ENCODE data around the gene MRPL3.
"Not testable (repeated sequence)": the region's sequence is repeated elsewhere in the genome, so short reads cannot be mapped to it uniquely, and the experiment has no call there.

The MRPL3 gene

DNA sequence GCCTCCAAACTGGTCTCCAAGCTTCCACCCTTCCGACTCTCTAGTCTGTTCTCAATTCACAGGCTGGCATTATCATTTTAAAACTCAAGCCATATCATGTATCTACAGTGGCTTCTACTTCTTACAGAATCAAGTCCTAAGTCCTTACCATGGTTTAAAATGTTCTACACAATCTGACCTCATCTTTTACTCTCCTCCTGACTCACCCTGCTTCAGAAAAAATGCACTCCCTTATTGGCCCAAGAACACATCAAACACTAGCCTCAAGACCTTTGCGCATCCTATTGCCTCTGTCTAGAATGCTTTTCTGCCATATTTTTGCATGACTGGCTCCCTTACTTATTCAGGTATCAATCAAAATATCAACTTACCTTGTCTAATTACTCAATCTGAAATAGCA, 11.0 kb downstream of the MRPL3 start:
- DNase-seq, result no peak

DNA sequence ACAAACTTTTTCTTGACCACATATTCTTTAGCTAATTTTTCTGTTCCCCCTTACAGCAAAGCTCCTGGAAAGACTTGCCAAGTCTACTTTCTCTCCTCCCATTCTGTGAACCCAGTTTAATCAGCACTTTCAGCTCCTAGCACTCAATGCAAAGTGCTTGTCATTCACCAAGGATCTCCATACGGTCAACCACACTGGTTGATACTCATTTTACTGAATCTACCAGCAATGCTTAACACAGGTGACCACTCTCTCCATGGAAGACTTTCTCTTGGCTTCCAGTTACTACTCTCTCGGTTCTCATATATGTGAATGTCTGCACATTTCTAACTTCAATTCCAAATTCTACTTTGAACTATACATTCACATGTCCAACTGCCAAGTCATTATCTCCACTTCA, 11.7 kb downstream of the MRPL3 start:
- DNase-seq, result no peak

DNA sequence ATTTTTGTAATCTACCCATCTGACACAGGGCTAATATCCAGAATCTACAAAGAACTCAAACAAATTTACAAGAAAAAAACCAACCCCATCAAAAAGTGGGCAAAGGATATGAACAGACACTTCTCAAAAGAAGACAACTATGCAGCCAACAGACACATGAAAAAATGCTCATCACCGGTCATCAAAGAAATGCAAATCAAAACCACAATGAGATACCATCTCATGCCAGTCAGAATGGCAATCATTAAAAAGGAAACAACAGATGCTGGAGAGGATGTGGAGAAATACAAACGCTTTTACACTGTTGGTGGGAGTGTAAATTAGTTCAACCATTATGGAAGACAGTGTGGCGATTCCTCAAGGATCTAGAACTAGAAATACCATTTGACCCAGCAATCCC, 16.2 kb downstream of the MRPL3 start:
- DNase-seq, result not testable (repeated sequence)

DNA sequence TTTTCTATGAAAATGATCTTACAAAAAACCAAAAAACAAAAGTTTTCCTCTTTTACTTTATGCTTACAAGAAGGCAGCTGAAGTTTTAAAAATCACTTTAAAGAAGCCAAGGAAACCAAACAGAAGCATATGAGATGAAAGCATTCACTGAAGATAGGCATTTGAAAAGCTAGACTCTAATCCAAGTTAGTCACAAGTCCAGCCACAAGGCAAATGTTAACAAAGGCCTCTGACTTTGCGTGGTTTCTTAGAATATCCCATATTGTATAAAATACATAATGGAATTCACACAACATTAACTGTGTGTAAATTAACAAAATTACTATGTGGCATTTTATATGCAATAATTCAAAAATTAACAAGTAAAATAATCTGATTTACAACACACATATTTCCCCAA, 17.7 kb downstream of the MRPL3 start:
- no peak for DNase-seq

DNA sequence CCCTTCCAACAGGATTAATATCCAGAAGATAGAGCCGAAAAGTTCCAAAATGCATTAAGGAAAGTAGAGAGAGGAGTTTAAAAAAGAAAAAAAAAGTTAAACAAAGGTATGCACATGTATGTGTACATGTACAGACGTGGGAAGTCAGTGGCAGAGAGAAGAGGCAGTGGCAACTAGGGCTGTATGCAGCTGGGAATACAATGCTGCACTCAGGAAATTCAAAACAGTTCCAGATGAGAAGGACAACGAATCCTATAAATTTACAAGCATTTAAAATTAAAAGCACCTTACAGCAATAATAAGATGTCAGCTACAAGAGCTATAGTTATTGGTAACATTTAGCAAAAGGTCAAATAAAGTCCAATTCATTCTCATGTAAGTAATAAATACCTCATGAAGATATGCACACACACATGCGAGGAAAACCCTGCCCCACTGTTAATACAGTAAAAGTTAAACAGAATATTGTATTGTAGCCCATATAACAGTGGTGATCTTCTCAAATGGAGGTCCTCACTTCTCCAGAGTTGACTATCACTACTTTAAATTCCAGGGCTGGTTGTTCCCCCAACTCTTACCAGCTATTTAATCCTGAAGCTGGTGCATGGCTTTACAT, 18.2 kb downstream of the MRPL3 start:
- DNase-seq, result no peak

DNA sequence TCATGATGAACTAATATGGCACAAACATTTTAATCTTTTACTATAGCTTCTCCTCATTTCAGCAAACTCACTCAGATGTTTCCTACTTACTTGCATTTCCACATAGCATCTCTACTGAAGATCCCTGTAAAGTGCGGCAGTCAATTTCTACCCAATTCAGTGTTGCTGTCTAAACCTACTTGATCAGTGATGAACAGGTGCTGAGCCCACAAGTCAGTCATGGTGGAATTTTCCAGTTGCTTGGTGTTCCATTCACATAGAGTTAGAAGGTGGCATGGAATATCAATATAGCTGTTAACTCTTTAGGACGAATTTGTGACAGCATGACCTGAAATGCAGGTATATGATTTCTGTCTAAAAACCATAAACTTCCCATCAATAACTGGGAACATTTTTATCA, 22.7 kb downstream of the MRPL3 start:
- DNase-seq, result no peak

DNA sequence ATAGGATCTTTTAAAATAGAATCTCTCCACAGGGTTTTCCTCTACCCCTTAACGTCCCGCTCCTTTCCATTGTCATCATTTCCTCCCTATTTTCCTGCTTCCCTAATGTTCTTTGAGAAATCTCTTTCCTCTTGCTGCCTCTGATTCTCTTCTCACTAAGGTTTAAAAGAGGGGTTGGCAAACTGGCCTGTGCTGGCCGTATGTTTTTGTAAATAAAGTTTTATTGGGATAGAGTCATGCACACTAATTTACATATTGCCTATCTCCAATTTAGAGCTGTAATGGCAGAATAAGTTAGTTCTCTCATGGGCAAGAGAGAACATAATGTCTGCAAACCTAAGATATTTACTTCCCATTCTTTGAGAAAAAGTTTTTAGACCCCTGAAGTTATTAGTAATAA, 25.0 kb downstream of the MRPL3 start:
- no peak for DNase-seq

DNA sequence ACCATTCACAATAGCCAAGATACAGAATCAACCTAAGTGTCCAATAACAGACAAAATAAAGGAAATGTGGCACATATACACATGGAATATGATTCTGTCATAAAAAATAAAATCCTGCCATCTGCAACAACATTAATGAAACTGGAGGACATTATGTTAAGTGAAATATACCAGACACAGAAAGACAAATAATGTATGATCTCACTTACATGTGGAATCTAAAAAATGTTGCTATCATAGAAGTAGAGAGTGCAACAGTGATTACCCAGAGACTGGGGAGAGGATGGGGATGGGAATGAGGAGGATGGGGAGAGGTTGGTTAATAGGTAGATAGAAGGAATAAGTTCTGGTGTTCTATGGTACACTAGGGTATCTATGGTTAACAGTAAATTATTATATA, 28.7 kb downstream of the MRPL3 start:
- DNase-seq, result no peak

DNA sequence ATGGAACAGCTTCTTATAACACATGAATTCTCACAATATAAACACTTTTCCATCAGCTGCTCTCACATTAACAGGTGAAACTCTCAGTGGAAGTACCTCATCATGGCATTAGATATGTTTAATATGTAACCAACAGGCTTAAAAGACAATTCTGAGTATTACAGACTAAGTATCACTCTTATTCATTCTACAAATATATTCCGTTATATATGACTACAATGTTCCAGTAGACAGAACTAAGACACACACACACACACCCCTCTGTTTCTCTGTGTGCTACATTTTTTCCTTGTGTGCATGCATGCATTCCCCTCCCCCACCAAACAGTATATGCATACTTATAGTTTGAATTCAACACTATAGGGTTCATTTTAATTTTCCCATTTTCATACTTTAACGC, 32.4 kb downstream of the MRPL3 start:
- peak; percentile 31 for DNase-seq

DNA sequence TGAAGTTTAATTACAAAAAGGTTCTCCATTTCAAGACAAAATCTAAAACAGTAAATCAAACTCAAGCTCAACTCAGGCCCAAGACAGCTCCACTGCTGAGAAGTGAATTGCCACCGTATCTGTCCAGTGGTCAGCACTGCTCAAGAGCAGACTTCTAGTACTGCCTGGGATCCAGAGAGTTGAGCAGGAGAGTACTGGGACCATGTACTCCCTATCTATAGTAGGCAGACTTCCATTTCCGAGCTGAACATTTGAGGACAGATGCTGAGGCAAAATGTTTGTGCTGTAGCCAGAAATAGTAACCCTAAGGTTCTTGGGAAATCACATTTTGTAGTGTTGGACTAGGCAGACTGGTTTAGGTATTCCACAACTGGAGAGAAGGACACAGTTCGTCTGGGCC, 44.1 kb downstream of the MRPL3 start:
- DNase-seq, result no peak

DNA sequence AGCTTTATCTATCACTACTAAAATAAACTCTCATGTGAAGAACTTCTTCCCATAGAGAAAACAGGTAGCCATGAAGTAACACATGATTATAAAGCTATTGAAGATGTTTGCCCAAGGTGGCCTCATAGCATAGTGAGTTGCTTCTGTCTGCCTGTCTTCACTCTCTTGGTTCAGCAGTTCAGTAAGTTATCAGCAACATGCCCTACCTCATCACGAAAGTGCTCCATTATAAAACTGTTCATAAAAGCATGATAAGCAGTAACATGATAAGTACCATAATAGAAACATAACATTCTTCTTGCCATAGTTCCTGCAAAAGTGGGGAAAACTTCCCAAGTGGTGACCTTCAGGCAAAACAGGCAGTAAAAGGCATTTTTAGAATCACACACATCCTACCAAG, 45.6 kb downstream of the MRPL3 start:
- no peak for DNase-seq

DNA sequence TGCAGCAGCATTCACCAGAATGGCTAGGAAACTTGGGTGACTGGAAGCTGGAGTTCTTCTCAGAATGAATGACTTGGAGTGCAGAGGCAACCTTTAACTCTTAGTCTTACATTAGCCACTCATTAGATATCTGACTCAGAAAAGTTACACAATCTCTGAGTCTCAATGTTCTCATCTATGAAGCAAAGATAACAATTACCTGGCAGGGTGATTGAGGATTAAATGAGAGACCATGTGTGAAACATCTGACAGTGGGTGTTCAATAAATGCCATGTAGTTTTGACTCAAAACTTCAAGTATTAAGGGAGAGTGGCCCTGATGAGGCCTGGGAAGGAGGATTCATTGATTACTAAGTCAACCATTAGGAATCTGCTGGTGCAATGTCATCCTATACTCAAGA, 48.3 kb downstream of the MRPL3 start:
- DNase-seq, result no peak

DNA sequence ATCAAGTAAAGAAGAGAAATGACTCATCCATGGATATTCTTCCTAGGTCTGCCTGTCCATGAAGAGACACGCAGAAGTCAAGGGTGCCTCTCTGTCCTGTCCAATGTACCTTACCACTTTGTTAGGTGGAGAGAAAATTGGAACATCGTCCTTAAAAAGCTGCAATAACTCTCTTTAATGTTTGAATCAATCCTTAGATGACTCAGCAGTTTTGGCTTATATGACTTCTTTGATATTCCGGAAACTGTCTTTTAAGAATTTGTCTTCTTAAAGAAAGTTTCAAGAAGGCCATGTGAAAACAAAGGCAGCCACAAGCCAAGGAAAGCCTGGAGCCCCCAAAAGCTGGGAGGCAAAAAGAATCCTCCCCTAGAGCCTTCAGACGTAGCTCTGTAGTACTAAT, 49.2 kb downstream of the MRPL3 start:
- no peak for DNase-seq

DNA sequence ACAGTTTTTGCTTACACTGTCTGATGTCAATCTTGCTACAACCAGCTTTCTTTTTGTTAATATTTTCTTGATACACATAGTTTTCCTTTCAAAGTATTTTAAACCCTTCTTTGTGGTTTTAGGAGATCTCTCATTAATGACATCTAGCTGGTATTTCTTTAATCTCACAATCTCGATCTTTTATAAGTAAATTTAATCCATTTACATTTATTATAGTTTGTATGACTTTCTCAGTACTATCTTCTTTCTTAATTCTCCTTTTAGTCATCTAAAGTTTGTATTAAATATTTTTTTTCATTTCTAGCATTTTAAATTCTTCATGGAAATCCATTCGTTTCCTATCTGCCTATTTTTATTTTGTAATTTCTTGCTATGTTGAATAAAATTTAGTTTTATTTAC, 55.4 kb downstream of the MRPL3 start:
- no peak for DNase-seq

DNA sequence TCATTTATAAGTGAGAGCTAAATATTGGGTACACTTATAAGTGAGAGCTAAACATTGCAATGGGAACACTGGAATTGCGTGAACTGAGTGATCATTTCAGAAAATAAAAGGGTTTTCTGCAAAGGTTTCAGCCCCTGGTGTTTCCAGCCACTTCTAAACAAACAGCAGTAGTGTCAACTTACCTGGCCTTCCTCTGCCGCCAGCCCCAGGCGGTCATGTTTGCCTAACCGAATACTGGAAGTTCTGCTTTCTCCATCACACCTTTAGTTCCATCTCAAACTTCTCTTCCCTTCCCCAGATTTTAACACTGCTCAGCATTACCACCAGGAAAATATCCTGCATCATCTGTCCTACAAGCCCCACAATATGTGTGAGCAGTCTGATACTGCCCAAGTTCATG, 58.6 kb downstream of the MRPL3 start:
- DNase-seq, result no peak

DNA sequence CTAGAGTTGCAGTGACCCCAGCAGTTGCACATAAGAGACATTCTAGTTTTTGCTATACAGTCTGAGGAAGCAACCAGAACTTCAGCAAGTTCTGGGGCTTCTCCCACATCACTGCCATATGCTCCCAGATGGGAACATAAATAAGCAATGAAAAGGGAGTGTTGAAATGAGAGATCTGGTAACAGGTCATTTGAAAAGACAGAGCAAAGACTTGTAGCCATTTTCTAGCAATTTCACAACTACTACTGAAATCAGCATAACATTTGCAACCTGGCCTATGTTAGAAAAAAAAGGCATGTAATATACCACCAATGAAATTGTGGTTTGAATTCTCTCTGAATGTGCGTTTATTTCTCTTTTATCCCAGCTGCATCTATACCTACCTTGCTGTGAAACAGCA, 63.7 kb downstream of the MRPL3 start:
- no peak for DNase-seq

DNA sequence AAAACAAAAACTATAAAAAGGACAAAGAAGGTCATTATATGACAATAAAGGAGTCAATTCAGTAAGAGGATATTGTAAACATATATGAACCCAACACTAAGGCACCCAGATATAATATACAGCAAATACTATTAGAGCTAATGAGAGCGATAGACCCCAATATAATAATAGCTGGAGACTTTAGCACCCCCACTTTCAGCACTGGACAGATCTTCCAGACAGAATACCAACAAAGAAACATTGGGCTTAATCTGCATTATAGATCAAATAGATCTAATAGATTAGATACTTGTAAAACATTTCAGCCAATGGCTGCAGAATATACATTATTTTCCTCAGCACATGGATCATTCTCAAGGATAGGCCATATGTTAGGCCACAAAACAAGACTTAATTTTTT, 67.8 kb downstream of the MRPL3 start:
- no peak for DNase-seq

DNA sequence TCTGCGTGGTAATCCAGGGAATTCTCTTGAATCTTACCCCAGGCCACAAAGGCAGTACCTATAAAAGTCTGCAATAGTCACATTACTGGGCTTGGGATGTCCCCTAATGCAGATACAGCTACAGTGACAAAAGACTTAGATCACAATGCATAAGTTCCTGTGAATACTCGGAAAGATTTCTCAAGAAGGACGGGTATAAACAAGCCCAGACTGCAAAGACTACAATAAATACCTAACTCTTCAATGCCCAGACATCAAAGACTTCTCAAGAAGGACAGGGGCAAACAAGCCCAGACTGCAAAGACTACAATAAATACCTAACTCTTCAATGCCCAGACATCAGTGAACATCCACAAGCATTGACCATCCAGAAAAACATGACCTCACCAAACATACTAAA, 70.3 kb downstream of the MRPL3 start:
- no peak for DNase-seq

DNA sequence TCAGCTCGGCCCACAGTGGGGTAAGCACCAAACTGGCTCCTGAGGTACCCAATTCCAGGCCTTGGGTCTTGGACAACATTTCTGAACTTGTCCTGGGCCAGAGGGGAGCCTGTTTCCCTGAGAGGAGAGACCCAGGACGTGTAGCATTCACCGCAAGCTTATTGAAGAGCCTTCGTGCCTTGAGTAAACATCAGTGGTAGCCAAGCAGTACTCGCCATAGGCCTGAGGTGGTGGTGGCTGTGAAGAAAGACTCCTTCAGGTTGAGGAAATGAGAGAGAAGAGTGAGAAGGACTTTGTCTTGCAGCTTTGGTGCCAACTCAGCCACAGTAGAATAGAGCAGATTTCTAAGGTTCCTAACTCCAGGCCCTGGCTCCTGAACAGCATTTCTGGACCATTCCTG, 71.0 kb downstream of the MRPL3 start:
- DNase-seq, result no peak

DNA sequence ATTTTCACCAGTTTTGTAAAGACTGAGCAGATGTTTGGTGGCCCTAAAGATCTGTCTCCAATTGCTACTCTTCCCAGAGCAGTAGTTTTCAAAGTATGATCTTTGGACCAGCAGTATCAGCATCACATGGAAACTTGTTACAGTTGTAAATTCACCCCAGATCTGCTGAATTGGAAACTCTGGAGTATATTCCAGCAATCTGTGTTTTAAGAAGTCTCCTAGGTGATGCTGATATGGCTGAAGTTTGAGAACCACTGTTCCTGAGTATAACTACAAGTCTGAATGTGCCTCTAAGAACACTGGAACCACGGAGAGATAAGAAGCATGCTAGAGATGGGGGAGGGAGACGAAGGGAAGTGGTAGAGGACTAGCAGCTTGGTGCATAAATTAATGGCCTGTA, 75.5 kb downstream of the MRPL3 start:
- no peak for DNase-seq

DNA sequence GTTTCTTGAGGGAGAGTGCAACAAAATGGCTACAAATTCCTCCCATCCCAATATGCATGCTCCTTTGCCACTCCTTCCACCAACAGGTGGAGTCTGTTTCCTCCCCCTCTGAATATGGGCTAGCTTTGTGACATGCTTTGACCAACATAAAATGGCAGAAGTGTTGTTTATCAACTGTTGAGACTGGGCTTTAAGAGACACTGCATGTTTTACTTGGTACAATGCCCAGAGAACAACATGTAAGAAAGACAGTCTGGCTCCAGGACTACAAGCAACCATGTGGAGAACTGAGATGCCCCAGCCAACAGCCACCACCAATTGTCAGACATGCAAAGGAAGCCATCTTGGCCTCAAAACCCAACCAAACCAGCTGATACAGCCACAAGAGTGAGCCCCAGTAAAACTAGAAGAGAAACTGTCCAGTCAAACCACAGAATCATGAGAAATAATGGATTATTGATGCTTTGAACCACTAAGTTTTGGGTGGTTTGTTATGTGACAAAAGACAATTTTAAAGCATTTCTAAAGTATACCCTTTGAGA, 80.7 kb downstream of the MRPL3 start:
- DNase-seq, result no peak

DNA sequence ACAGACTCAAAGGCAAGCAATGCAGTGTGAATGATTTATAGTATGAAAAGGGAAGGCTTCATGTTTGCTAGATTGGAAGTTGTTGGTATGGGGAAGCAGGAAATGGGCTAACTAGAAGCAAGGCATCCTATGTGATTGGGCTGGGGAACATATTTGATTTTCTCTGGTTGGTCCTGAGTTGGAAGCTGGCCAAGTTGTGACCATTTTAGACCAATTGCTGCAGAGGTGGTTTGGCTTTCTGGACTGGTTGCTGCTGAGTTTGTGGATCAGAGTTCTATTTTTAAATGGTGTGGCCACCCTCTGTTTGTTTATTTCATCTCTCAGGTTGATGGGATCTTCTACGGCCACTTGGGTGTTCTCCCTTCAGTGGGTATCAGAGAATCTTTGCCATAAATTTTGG, 81.5 kb downstream of the MRPL3 start:
- no peak for DNase-seq

DNA sequence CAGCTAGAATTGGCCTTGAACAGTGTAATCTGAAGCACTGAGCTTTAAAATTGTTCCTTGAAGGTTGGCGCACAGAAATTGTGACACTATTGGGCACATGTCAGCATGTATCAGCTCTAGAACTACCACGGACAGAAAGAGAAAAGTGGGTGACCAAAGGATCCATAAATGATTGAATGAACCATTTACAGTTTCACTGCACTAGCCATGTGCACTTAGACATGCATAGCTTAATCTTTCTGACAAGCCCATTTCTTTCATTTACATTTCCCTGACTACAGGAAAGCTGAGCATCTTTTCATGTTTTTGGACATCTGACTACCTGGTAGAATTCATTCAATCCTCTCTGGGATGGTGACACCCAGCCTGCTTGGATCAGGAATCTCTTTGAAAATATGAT, 85.0 kb downstream of the MRPL3 start:
- DNase-seq, result no peak

Measured in stimulated activated CD4-positive, alpha-beta T cell treated with anti-CD3 and anti-CD28 coated beads, Interleukin-15, amount 100 ng/mL, for 24 hours (primary cell).